ENCODE measurements around the gene SMURF1.

The SMURF1 gene

GRCh38 chr7:99001482-99002147 is 142.3 kb downstream of the SMURF1 start:
- no peak for DNase-seq

DNA sequence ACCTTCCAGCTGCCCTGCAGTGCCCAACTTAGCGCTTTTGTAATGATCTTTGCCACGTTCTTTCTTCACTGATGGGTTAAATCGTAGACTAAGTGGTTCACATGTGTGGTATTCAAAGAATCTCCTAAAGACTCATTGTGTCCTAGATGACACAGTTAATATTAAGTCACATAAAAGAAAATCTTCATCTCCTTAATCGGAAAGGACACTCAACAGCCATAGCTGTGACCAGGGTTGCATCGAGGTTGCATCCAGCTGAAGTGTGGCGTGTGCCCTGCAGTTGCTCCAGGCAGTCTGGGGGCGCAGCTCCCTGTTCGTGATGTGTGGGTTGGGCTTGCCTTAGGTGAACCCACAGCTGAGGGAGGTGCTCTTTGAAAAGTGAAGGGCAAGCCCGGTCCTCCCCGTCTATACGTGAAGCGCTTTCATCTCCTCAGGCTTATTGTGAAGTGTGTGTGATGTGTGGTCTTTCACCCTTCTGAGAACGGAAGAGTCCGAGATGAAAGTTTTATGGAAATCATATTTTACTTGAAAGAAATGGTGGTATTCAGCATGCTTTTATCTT is 142.9 kb downstream of the SMURF1 start:
- DNase-seq, result no peak

DNA sequence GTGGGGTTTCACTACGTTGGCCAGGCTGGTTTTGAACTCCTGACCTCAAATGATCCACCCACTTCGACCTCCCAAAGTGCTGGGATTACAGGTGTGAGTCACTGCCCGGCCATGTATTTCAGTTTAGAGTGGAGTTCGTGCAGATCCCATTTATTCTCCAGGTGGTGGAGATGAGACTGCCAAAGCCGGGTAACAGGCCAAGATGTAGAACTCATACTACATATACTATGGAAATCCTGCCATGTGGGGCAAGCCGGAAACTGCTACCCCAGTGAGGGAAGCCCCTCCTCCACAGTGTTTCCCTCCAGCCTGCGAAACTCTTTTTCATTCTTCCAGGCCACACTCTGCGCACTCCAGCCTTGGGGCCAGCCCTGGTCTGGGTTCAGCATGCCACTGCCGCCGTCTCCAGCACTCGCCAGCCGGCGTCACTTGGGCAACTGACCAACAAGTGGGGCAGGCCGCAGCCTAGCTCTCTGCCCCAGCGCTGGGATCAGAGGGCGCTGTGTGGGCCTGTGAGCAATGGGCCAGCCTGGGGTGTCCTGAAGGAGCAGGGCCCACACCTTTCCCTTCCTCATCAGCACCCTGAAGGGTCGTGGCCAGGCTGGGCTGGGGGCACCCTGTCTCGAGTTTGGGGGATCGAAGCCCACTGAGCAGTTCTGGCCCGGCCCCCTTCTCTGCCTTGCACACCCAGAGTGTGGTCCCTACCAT is 143.6 kb downstream of the SMURF1 start:
- no peak for DNase-seq

GRCh38 chr7:98998821-98999725 is 144.8 kb downstream of the SMURF1 start:
- no peak for DNase-seq

- no peak for DNase-seq
Observed at GRCh38 chr7:98997846-98998245, 146.1 kb downstream of the SMURF1 start.

DNA sequence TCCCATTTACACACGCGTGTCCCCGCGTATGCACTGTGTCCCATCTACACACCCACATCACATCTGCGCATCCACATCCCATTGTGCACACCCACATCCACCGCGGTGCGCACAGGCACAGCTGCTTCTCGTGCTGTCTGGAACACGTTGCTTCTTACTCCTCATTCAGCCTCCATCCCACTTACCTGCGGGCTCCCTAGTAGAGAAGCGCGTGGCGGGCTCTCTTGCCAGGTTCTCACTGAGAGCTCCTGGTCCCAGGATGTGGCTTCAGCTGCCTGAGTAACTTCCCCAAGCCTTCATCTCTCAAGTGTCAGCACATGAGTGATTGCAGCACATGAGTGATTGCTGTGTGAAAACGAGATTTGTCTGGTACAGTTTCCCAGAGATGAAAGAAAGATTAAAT is 147.8 kb downstream of the SMURF1 start:
- DNase-seq, result no peak

GRCh38 chr7:98995523-98996149 is 148.3 kb downstream of the SMURF1 start:
- no peak for DNase-seq

DNA sequence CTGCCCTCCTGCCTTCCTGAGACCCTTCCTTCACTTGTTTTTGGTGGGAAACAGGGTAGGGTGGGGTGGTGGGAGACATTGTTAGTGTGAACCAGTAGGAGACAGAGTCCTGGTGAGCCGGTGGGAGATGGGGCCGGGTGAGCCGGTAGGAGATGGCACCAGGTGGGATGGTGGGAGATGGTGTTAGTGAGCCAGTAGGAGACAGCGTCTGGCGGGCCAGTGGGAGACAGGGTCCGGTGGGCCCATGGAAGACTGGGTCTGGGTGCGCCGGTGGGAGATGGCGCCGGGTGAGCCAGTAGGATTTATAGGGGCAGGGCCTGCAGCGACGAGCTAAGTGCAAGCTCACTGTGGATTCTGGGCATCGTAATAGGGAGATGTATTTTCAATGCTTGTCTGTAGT is 148.8 kb downstream of the SMURF1 start:
- no peak for DNase-seq

DNA sequence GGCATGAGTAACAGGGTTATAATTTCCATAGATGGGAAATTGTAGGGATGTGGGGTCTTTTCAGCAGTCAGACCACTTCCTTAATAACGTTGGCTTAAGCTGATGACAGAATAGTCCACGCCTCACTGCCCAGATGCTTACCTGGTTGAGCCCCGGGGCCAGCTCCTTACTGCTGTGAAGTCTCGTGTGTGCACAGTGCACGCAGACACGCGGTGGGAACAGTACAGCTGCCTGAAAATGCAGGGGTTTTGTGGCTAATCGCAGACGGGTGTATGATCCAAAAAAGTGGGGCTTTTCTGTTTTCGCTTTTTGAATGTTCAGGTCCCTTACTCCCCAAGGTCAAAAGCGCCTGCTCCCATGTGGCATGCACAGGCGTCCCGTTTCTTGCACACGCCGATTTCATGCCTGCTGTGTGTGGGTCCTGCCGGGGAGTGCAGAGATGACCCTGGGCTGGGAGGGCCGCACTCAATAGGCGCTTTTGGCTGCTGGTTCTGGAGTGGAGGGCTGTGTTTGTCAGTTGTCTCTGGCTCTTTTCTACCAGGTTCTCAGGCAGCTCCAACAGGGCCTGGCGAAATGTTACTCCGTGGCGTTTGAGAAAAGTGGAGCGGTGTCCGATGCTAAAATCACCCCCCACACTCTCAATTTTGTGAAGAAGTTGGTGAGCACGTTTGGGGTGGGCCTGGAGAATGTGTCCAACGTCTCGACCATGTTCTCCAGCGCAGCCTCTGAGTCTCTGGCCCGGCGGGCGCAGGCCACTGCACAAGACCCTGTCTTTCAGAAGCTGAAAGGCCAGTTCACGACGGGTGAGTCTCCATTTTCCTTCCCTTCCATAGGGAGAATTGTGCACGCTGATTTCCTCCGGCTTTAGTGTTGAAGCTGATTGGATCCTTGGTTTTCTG is 149.6 kb downstream of the SMURF1 start:
- DNase-seq, result no peak

- DNase-seq, result no peak
Observed at GRCh38 chr7:98993024-98993897, 150.6 kb downstream of the SMURF1 start.

GRCh38 chr7:98992076-98992475 is 151.8 kb downstream of the SMURF1 start:
- no peak for DNase-seq

DNA sequence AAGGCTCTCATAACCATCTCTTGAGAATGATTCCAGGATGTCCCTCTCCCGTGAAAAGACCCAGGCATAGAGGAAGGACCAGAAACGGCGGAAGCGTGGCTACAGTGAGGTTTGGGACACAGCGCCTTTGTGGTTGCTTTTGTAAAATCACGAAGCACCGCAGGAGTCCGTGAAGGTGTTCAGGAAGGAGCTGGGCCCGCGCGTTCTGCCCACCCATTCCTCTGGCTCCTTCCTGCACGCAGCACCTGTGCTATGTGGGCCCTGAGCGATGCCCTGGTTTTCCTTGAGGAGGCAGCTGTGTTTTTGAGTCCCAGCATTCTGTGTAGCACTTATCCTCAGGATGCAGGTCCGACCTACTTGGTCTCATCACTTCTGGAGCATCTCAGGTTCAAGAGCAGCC is 152.8 kb downstream of the SMURF1 start:
- DNase-seq, result no peak

DNA sequence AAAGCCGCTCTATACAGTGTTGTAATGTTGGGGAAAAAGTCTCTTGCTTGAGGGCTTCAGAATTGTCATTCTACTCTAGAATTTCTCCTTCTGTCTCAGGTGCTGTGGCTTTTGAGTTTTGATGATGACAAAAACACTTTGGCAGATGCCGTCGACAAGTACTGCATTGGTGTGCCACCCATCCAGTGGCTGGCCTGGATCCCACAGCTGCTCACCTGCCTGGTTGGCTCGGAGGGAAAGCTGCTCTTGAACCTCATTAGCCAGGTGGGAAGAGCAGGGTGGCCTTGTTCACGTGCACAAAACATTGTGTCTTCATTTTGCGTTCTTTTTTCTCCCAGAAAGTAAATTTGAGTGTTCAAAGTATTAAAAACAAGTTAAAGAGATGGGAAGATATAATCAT is 153.6 kb downstream of the SMURF1 start:
- DNase-seq, result no peak

DNA sequence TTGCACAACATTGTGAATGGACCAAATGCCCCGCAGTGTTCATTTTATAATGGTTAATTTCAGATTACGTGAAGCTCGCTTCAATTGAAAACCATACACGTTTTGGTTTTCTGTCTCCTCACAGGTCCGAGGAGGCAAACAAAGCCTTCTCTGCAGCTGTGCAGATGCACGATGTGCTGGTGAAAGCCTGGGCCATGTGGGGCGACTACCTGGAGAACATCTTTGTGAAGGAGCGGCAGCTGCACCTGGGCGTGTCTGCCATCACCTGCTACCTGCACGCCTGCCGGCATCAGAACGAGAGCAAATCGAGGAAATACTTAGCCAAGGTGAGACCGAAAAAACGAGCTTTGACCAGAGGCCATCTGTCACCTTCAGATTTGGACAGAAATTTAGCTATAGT is 155.3 kb downstream of the SMURF1 start:
- no peak for DNase-seq

DNA sequence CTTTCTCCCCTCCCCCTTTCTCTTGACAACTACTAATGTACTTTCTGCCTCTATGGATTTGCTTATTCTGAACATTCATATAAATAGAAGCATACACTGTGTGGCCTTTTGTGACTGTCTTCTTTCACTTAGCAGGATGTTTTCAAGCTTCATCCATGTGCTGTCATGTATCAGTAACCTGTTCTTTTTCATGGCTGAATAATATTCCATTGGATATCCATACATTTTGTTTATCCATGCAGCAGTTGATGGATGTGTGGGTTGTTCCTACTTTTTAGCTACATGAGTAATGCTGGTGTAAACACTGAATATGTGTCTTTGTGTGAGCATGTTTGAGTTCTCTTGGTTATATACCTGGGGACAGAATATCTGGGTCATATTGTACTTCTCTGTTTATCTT is 158.0 kb downstream of the SMURF1 start:
- DNase-seq, result no peak

GRCh38 chr7:98985406-98985805 is 158.5 kb downstream of the SMURF1 start:
- no peak for DNase-seq

DNA sequence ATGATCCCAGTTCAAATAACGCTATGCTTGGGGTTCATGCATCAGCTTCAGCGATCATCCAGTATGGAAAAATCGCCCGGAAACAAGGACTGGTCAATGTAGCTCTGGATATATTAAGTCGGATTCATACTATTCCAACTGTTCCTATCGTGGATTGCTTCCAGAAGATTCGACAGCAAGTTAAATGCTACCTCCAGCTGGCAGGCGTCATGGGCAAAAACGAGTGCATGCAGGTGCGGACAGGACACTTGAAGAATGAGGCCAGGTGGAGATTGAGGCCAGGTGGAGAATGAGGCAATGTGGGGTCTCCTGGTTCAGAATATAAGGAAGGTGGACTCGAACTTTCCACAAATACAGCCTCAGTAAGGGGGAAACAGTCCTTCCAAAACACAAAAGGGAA is 159.8 kb downstream of the SMURF1 start:
- DNase-seq, result no peak

DNA sequence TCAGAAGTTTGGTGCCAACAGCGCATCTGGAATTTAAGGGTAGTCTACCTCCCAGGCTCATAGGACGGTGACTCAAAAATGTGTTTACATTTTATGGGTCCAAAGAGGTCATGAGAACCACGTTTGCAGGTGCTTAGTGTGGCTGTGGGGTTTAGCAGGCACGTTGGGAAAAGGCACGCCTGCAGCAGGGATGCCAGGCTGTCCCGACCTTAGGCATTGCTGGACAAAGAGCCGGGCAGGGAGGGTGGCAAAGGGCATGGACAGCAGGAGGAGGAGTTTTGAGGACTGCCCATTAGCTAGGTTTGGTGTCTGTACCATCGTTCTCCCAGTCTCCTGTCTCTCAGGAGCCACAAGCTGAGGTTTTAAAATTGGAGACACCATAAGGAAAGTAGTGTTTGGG is 161.2 kb downstream of the SMURF1 start:
- DNase-seq, result no peak

GRCh38 chr7:98981701-98982100 is 162.2 kb downstream of the SMURF1 start:
- no peak for DNase-seq

DNA sequence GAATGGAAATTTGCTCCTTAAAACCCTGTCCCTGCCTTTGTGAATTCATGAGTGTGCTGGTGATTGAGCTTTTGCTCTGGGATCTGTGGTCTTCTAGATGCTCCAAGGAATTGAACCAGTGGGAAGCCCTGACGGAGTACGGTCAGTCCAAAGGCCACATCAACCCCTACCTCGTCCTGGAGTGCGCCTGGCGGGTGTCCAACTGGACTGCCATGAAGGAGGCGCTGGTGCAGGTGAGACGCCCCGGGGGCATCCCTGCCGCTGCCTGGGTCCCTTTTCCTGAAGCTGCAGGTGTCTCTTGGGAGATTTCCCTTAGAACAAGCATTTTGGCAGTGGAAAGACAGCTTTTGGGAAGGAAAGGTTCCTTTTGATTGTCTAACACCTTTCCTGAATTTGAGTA is 165.2 kb downstream of the SMURF1 start:
- DNase-seq, result no peak
